ENCODE results near the gene DCTD. TPM values are rescaled to one million over a fixed set of nuclear protein-coding genes. Genes with fewer than 3 reads are reported as not detected.
A peak's percentile ranks its signal among the peaks of the same experiment; 100 is the strongest.

The DCTD gene
- total RNA-seq, 1 donor from 2014 or later: 90.1 TPM

DNA sequence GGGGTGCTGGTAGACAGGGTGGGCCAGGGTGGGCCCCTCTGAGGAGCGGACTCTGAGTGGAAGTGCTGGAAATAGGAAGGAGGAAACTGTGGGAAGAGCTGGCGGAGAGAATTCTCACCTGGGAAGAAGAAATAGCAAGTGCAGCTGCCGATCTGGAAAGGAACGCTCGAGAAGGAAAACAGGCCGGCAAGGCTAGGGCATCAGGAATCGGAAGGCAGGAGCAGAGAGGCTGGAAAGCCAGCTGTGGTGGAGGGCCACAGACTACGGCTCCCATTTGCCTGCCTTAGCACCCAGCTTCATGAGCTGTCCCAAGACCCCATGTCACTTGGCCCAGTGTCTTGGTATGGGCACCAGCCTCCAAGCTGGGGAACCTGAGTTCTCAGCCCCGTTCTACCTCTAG is 37.3 kb downstream of the DCTD start:
- no peak overlapping the region for H3K4me3 ChIP-seq
- ATAC-seq (no peak), DNase-seq (no peak)
- peaks cover 4% of the 10 kb centered on the region for H3K9me3 ChIP-seq
- H3K4me1 ChIP-seq: no peaks in the 10 kb centered on the region
- H3K36me3 ChIP-seq: peaks cover 15% of the 10 kb centered on the region
- H3K27ac ChIP-seq: no peak overlapping the region
- TF ChIP-seq, protein P1, sequence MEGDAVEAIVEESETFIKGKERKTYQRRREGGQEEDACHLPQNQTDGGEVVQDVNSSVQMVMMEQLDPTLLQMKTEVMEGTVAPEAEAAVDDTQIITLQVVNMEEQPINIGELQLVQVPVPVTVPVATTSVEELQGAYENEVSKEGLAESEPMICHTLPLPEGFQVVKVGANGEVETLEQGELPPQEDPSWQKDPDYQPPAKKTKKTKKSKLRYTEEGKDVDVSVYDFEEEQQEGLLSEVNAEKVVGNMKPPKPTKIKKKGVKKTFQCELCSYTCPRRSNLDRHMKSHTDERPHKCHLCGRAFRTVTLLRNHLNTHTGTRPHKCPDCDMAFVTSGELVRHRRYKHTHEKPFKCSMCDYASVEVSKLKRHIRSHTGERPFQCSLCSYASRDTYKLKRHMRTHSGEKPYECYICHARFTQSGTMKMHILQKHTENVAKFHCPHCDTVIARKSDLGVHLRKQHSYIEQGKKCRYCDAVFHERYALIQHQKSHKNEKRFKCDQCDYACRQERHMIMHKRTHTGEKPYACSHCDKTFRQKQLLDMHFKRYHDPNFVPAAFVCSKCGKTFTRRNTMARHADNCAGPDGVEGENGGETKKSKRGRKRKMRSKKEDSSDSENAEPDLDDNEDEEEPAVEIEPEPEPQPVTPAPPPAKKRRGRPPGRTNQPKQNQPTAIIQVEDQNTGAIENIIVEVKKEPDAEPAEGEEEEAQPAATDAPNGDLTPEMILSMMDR (IDR thresholded peaks at IDR 0.05): no peak
- intact Hi-C loops (cut with DNase I): no loop called here
- no peaks in the 10 kb centered on the region for H3K27me3 ChIP-seq (ENCODE audit: low read depth)

DNA sequence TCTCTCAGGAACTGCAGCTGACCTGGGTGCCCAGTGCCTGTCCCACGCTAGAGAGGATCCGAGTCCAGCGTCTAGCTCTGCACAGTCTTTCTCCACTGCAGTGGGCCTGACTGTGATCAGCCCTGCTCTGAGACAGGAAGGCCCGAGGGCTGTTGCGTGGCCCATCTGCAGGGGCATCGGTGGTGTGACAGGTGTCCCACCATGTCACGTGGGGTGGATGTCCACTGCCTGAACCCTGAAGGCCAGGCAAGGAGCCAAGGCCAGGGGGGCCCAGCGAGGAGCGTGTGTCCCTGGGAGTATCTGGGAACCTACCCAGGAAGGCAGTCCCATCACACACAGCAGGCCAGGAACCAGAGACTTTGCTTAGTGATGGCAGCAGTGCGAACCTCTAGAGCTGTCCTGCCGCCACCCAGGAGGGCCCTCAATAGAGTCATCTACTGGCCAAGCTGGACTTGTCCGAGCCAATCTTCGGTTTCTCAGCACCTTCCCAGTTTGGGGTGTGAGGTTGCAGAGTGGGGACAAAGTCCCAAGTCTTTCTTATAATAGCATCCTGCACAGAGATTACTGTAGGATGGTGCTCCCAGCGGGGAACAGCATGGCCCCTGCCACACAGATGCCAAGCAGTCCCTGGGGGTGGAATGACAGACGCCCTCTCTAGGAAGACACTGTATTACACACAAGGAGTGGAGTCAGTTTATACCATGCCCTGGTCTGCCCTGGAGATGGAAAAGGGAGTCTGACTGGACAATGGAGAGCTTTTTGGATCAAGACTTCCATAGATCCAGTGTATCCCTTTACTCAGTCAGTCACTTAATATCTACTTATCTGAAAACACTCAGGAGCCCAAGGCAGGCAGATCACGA is 38.3 kb downstream of the DCTD start:
- Histone ChIP-seq H3K36me3 (peaks cover 15% of the 10 kb centered on the region), H3K27me3 (ENCODE audit: low read depth) (no peaks in the 10 kb centered on the region), H3K4me1 (no peaks in the 10 kb centered on the region), H3K4me3 (no peak overlapping the region), H3K27ac (no peak overlapping the region), H3K9me3 (no peaks in the 10 kb centered on the region)
- ATAC-seq: no peak
- intact Hi-C loops (cut with DNase I): no loop called here
- no peak for DNase-seq
- TF ChIP-seq, protein P1 (IDR thresholded peaks at IDR 0.05): no peak

DNA sequence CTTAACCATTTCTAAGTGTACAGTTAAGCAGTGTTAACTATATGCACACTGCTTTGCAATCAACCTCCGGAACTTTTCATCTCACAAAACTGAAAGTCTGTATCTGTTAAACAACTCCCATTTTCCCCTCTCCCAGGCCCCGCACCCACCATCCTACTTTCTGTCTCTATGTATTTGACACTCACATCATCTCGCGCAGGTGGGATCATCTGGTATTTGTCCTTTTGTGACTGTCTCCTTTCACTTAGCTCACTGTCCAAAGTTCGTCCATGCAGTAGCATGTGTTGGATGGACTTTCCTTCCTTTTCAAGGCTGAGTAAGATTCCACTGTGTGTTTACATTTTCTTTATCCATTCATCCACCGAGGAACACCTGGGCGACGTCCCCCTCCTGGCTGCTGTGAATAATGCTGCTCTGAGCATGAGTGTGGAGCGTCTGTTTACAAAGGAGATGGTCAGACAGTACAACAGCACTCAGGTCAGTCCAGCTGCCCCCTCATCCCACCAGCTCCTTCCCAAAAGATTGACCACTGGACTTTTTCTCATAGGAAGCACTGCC is 39.8 kb downstream of the DCTD start:
- H3K4me1 ChIP-seq: no peaks in the 10 kb centered on the region
- TF ChIP-seq, protein P1 (IDR thresholded peaks at IDR 0.05): no peak
- intact Hi-C loops (cut with DNase I): no loop called here

DNA sequence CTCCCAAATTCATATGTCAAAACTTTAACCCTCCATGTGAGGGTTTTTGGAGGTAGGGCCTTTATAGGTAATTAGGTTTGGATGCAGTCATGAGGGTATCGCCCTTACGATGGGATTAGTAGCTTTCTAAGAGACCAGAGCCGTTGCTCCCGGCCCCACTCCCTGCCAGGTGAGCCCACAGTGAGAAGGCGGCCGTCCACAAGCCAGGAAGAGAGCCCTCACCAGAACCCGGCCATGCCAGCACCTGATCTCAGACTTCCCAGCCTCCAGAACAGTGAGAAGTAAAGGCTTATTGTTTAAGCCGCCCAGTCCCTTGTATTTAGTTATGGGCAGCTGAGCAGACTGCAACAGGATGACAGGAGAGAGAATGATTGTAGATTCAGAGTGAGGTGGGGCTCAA is 40.8 kb downstream of the DCTD start:
- TF ChIP-seq, protein P1 (IDR thresholded peaks at IDR 0.05): no peak
- DNase-seq (no peak), ATAC-seq (no peak)
- no peak overlapping the region for H3K27ac ChIP-seq
- intact Hi-C loops (cut with DNase I): no loop called here
- H3K27me3 ChIP-seq (ENCODE audit: low read depth): no peaks in the 10 kb centered on the region
- no peak overlapping the region for H3K4me3 ChIP-seq
- peaks cover 10% of the 10 kb centered on the region for H3K36me3 ChIP-seq
- no peaks in the 10 kb centered on the region for H3K4me1 ChIP-seq
- no peaks in the 10 kb centered on the region for H3K9me3 ChIP-seq

More for the DNA sequence above, 39.8 kb downstream of the DCTD start:
- Histone ChIP-seq H3K4me3 (no peak overlapping the region), H3K36me3 (peaks cover 11% of the 10 kb centered on the region), H3K27me3 (ENCODE audit: low read depth) (no peaks in the 10 kb centered on the region), H3K27ac (no peak overlapping the region), H3K9me3 (no peaks in the 10 kb centered on the region)
- DNase-seq (no peak), ATAC-seq (no peak)

DNA sequence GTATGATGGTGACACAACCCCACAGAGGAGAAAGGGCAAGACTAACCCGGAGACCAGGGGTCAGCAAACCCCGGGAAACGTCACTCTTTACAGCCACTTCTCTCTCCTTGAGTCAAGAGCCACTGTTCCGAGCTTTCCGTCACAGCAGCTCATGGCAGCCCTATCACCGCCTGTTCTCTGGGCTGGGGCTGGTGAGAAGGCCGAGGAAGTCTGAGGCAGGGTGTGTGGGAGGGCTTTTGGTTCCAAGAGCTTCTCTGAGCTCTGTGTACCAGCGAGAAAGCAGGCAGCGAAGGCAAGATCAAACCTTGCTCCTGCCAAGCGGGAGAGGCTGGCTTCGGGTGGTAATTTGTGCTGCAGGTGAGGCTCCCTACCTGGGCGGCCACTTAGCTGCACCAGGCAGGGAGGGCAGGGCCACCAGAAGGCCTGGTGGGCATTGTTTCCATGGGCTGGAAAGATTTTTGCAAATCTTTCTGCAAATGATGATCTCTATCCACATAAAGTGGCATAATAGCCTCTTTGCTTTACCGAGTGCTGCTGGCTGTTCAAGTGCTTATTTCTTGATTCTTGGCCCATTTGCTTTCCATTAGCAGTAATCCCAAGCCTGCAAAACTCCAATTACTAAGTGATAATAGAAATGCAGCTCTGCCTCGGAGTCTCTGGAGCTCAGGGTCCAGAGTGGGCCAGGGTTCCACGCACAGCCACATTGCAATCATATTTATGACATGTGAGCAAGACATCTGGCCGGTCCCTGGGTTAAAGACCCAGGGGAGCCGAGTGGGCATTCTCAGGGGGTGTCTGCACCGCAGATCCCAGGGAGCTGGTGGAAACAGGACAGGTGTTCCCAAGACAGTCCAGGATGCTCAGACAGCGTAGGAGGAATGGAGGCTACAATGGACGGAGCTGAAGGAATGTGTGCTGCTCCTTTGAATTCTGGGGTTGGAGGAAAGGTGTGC is 41.5 kb downstream of the DCTD start:
- intact Hi-C loops (cut with DNase I): no loop called here
- Histone ChIP-seq H3K36me3 (peaks cover 3% of the 10 kb centered on the region), H3K9me3 (no peaks in the 10 kb centered on the region), H3K27me3 (ENCODE audit: low read depth) (no peaks in the 10 kb centered on the region), H3K4me3 (no peak overlapping the region), H3K27ac (no peak overlapping the region), H3K4me1 (no peaks in the 10 kb centered on the region)
- DNase-seq: no peak
- TF ChIP-seq, protein P1 (IDR thresholded peaks at IDR 0.05): no peak
- ATAC-seq: peak in 1 of 2 donors; percentile 30
